ENCODE data around the gene ANKS1A. TPM values are rescaled to one million over a fixed set of nuclear protein-coding genes. Genes with fewer than 3 reads are reported as not detected.

The ANKS1A gene
- total RNA-seq, 4 donors from 2014 or later, result 25.7 to 49.7 (median 28.1) TPM

- no peak for DNase-seq (ENCODE audit: low spot score)
- no peak for ATAC-seq (ENCODE audit: low FRiP score)
- no peak for TF ChIP-seq CTCF (IDR thresholded peaks at IDR 0.05)
These were observed 87.2 kb downstream of the ANKS1A start for GRCh38 chr6:34976239-34976638.

- ATAC-seq (ENCODE audit: low FRiP score), result no peak
These were observed 90.2 kb downstream of the ANKS1A start for GRCh38 chr6:34979218-34979617.

GRCh38 chr6:34979994-34980393, 90.9 kb downstream of the ANKS1A start:
- TF ChIP-seq CTCF (IDR thresholded peaks at IDR 0.05), result no peak
- DNase-seq (ENCODE audit: low spot score) (no peak), ATAC-seq (ENCODE audit: low FRiP score) (no peak)

More at GRCh38 chr6:34979218-34979617, 90.2 kb downstream of the ANKS1A start:
- no peak for TF ChIP-seq CTCF (IDR thresholded peaks at IDR 0.05)
- no peak for DNase-seq (ENCODE audit: low spot score)

- no peak for TF ChIP-seq CTCF (IDR thresholded peaks at IDR 0.05)
- DNase-seq (ENCODE audit: low spot score), result no peak
- no peak for ATAC-seq (ENCODE audit: low FRiP score)
These were observed 92.3 kb downstream of the ANKS1A start for GRCh38 chr6:34981366-34981765.

- TF ChIP-seq CTCF (IDR thresholded peaks at IDR 0.05), result no peak
- no peak for DNase-seq (ENCODE audit: low spot score)
- no peak for ATAC-seq (ENCODE audit: low FRiP score)
These were observed 92.9 kb downstream of the ANKS1A start for GRCh38 chr6:34981951-34982350.

- ATAC-seq (ENCODE audit: low FRiP score) (no peak), DNase-seq (ENCODE audit: low spot score) (no peak)
- no peak for TF ChIP-seq CTCF (IDR thresholded peaks at IDR 0.05)
These were observed 93.4 kb downstream of the ANKS1A start for GRCh38 chr6:34982424-34982852.

- no peak for ATAC-seq (ENCODE audit: low FRiP score)
- DNase-seq (ENCODE audit: low spot score), result no peak
- TF ChIP-seq CTCF (IDR thresholded peaks at IDR 0.05), result no peak
These were observed 95.4 kb downstream of the ANKS1A start for GRCh38 chr6:34984416-34984815.
